HG03039 (cell line): ENCODE results near the gene THAP4.
"Not testable (repeated sequence)": the region's sequence is repeated elsewhere in the genome, so short reads cannot be mapped to it uniquely, and the experiment has no call there.

Experiments
- ATAC-seq: cut with Tn5 transposase; IDR thresholded peaks from one replicate; pipeline ENCODE4 v1.9.1; 2021; ENCODE audit warnings: mild to moderate bottlenecking, moderate library complexity; ENCODE audit not compliant: unreplicated experiment

Gene THAP4

DNA sequence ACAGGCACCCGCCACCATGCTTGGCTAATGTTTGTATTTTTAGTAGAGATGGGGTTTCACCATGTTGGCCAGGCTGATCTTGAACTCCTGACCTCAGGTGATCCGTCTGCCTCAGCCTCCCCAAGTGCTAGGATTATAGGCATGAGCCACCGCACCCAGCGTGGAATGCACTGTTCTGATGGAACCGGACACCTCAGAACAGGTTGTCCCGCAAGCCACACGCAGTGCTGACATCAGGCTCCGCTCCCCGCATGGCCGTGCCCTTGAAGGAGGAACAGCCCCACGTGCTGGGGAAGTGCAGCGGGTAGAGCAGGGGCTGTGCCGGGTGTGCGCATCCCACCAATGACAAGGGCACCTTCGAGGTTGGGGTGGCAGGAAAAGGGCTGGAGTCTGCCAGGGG is 69.7 kb downstream of the THAP4 start:
- ATAC-seq = not testable (repeated sequence)

DNA sequence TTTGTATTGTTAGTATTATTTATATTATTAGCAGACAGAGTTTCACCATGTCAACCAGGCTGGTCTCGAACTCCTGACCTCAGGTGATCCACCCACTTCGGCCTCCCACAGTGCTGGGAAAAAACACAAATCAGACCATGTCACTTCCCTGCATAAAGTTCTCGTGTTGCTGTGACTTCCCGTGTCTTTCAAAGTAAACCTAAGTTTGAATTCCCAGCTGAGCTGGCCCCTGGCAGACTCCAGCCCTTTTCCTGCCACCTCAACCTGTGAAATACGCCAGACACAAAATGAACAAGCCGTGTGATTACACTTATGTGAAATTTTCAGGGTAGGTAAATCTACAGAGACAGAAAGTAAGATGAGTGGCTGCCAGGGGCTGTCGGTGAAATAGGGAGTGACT is 70.5 kb downstream of the THAP4 start:
- ATAC-seq = no peak

DNA sequence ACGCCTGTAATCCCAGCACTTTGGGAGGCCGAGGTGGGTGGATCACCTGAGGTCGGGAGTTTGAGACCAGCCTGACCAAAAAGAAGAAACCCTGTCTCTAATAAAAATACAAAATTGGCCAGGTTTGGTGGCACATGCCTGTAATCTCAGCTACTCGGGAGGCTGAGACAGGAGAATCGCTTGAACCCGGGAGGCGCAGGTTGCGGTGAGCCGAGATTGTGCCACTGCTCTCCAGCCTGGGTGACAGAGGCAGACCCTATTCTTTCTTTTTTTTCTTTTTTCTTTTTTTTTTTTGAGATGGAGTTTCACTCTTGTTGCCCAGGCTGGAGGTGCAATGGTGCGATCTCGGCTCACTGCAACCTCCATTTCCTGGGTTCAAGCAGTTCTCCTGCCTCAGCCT is 70.9 kb downstream of the THAP4 start:
- ATAC-seq = not testable (repeated sequence)

GRCh38 chr2:241565411-241565810 is 71.5 kb downstream of the THAP4 start:
- ATAC-seq = no peak

DNA sequence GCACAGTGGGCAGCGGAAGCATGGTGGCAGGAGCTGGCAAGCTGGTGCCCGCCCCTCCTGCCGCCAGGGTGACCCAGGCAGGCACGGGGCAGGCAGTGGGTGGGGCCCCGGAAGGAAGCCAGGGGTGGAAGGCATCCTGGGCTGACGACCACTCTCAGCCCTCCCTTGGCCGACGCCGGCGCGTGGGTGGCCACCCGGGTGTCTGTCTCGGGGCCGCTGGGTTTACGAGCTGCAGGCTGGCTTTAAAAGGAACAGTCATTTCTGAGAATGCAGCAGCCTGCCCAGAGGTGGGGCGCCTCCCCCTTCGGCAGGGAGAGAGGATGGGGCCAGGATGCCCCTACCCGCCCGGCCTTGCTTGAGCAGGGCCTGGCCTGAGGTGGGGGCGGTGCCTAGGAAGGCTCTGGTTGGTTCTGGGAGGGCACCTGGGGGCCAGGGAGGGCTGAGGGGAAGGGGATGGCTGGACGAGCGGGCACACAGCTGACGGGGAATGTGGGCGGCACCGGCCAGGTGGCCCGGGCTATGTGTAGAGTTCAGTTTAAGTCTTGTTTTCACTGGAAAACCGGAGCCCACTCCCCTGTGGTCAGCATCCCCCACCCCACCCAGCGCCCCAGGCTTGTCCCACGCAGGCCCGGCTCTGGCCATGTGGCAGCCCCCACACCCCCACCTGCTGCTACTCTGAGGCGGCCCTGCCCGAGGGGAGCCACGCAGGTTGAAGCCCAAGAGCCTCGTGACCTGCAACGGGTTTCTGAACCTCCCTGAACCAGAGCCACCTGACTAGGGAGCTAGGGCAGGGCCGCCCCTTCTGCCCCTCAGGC is 72.2 kb downstream of the THAP4 start:
- no peak for ATAC-seq

- no peak for ATAC-seq
Measured at GRCh38 chr2:241563981-241564595, 72.9 kb downstream of the THAP4 start.

GRCh38 chr2:241563571-241563980 is 73.4 kb downstream of the THAP4 start:
- no peak for ATAC-seq

GRCh38 chr2:241563031-241563507 is 73.9 kb downstream of the THAP4 start:
- ATAC-seq = no peak

GRCh38 chr2:241562269-241562891 is 74.6 kb downstream of the THAP4 start:
- no peak for ATAC-seq

DNA sequence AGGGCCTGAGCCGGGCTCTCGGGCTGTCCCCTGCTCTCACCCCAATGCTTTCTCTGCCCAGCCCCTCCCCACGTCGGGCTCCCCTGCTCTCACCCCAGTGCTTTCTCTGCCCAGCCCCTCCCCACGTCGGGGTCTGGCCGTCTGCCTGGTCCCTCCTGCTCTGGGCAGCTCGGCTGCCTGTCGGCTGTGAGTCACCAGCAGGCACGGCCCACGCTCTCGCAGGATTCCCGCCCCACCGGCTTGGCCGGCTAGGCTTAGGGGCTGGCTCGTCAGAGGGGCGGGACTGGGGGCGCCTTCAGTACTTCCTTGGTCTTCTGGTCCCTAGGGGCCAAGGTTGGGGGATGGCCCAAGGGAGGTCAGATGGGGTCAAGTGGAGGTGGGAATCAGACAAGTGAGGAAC is 75.1 kb downstream of the THAP4 start:
- no peak for ATAC-seq

GRCh38 chr2:241560883-241561474 is 76.0 kb downstream of the THAP4 start:
- ATAC-seq = no peak

GRCh38 chr2:241560162-241560882 is 76.6 kb downstream of the THAP4 start:
- no peak for ATAC-seq

GRCh38 chr2:241559323-241560161 is 77.4 kb downstream of the THAP4 start:
- ATAC-seq = no peak

GRCh38 chr2:241558532-241559322 is 78.2 kb downstream of the THAP4 start, which contains the start of gene BOK:
Gene BOK (plus strand): TSS chr2:241558745. CDS start chr2:241559484, 739 bp downstream.
- ATAC-seq = no peak

- no peak for ATAC-seq
Measured at GRCh38 chr2:241556746-241557145, 80.2 kb downstream of the THAP4 start.

GRCh38 chr2:241555711-241556110 is 81.2 kb downstream of the THAP4 start:
- ATAC-seq = no peak

DNA sequence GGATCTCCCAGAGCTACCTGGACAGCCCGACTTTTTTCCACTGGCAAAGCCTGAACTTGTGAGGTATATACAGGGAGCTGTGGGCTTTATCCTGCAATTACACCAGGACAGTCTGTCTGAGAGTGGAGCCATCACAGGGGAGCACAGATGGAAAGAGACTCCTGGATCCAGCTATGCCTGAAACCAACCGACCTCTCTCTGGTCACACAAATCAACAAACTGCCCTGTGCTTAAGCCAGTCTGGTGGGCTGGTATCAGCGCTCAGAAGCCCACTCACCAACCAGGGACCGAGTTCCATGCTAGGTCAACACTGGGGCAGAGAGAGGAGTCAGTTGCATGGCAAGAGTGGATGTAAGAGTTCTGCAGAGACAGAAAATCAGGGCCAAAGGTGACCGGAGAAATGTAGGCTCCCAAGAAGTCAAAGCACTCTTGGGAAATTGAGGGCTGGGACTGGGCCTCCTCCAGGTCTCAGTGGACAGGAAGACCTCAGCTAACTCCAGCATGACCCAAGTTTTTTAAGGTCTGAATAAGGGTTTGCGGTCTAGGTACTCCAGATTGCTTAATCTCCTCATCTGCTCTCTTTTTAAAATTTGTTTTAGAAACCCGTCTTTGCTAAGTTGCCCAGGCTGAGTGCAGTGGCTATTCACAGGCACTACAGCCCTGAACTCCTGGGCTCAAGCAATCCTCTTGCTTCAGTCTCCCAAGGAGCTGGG is 82.2 kb downstream of the THAP4 start:
- no peak for ATAC-seq

DNA sequence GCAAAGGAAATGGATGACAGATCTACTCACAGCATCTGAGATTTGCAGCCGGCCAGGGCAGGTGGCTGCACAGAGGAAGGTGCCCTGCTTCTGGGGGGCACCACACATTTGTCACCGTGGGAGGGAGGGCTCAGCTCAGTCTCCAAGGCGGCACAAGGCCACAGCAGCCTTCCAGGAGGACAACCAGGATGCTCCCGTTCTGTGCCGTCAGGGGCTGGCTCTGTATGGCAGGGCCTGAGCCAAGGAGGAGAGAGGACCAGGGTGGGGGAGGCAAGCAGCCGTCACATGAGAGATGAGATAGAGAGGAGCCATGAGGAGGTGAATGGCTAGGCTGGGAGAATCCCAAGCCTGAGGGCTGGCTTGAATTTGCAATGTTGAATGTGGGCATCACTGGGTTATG is 83.0 kb downstream of the THAP4 start:
- ATAC-seq = no peak

- no peak for ATAC-seq
Measured at GRCh38 chr2:241553512-241553830, 83.5 kb downstream of the THAP4 start.
